ENCODE data around the gene GTF2IRD1.
"Not testable (repeated sequence)": the region's sequence is repeated elsewhere in the genome, so short reads cannot be mapped to it uniquely, and the experiment has no call there.

Gene GTF2IRD1

GRCh38 chr7:74479961-74480829 lies 26.5 kb downstream of the GTF2IRD1 start:
- no peaks in the 10 kb centered on the region for H3K9me3 ChIP-seq (ENCODE audit: control insufficient read depth, low read length)
- DNase-seq, result no peak
- no peaks in the 10 kb centered on the region for H3K4me1 ChIP-seq (ENCODE audit: control insufficient read depth, insufficient read depth, low read length, poor library complexity, severe bottlenecking)
- no peak overlapping the region for H3K4me3 ChIP-seq (ENCODE audit: insufficient read depth, low read depth, low read length, poor library complexity, severe bottlenecking)
- H3K36me3 ChIP-seq (ENCODE audit: control insufficient read depth, insufficient read depth, low read length), result no peaks in the 10 kb centered on the region
- no peak overlapping the region for H3K27ac ChIP-seq (ENCODE audit: insufficient read depth, low read length, poor library complexity, severe bottlenecking)
- no peaks in the 10 kb centered on the region for H3K27me3 ChIP-seq (replicated peaks; ENCODE audit: control insufficient read depth, insufficient read depth, low read length, poor library complexity, severe bottlenecking)

- no peak for DNase-seq
- Histone ChIP-seq H3K36me3 (ENCODE audit: control insufficient read depth, insufficient read depth, low read length) (no peaks in the 10 kb centered on the region), H3K4me3 (ENCODE audit: insufficient read depth, low read depth, low read length, poor library complexity, severe bottlenecking) (no peak overlapping the region), H3K27ac (ENCODE audit: insufficient read depth, low read length, poor library complexity, severe bottlenecking) (no peak overlapping the region), H3K4me1 (ENCODE audit: control insufficient read depth, insufficient read depth, low read length, poor library complexity, severe bottlenecking) (no peaks in the 10 kb centered on the region), H3K9me3 (ENCODE audit: control insufficient read depth, low read length) (no peaks in the 10 kb centered on the region), H3K27me3 (replicated peaks; ENCODE audit: control insufficient read depth, insufficient read depth, low read length, poor library complexity, severe bottlenecking) (no peaks in the 10 kb centered on the region)
Measured at GRCh38 chr7:74480861-74481417, 27.2 kb downstream of the GTF2IRD1 start.

- H3K27ac ChIP-seq (ENCODE audit: insufficient read depth, low read length, poor library complexity, severe bottlenecking), result no peak overlapping the region
- DNase-seq, result no peak
Measured at GRCh38 chr7:74481458-74482196, 27.9 kb downstream of the GTF2IRD1 start.

GRCh38 chr7:74482197-74482467 lies 28.4 kb downstream of the GTF2IRD1 start:
- no peak for DNase-seq
- no peak overlapping the region for H3K27ac ChIP-seq (ENCODE audit: insufficient read depth, low read length, poor library complexity, severe bottlenecking)
- H3K4me3 ChIP-seq (ENCODE audit: insufficient read depth, low read depth, low read length, poor library complexity, severe bottlenecking), result no peak overlapping the region
- H3K4me1 ChIP-seq (ENCODE audit: control insufficient read depth, insufficient read depth, low read length, poor library complexity, severe bottlenecking), result no peaks in the 10 kb centered on the region
- no peaks in the 10 kb centered on the region for H3K36me3 ChIP-seq (ENCODE audit: control insufficient read depth, insufficient read depth, low read length)
- no peaks in the 10 kb centered on the region for H3K9me3 ChIP-seq (ENCODE audit: control insufficient read depth, low read length)
- H3K27me3 ChIP-seq (replicated peaks; ENCODE audit: control insufficient read depth, insufficient read depth, low read length, poor library complexity, severe bottlenecking), result no peaks in the 10 kb centered on the region

More at GRCh38 chr7:74481458-74482196, 27.9 kb downstream of the GTF2IRD1 start:
- Histone ChIP-seq H3K4me3 (ENCODE audit: insufficient read depth, low read depth, low read length, poor library complexity, severe bottlenecking) (no peak overlapping the region), H3K27me3 (replicated peaks; ENCODE audit: control insufficient read depth, insufficient read depth, low read length, poor library complexity, severe bottlenecking) (no peaks in the 10 kb centered on the region), H3K36me3 (ENCODE audit: control insufficient read depth, insufficient read depth, low read length) (no peaks in the 10 kb centered on the region), H3K4me1 (ENCODE audit: control insufficient read depth, insufficient read depth, low read length, poor library complexity, severe bottlenecking) (no peaks in the 10 kb centered on the region), H3K9me3 (ENCODE audit: control insufficient read depth, low read length) (no peaks in the 10 kb centered on the region)

GRCh38 chr7:74482629-74483401 lies 29.1 kb downstream of the GTF2IRD1 start:
- Histone ChIP-seq H3K4me3 (ENCODE audit: insufficient read depth, low read depth, low read length, poor library complexity, severe bottlenecking) (no peak overlapping the region), H3K4me1 (ENCODE audit: control insufficient read depth, insufficient read depth, low read length, poor library complexity, severe bottlenecking) (no peaks in the 10 kb centered on the region), H3K36me3 (ENCODE audit: control insufficient read depth, insufficient read depth, low read length) (no peaks in the 10 kb centered on the region), H3K27me3 (replicated peaks; ENCODE audit: control insufficient read depth, insufficient read depth, low read length, poor library complexity, severe bottlenecking) (no peaks in the 10 kb centered on the region), H3K9me3 (ENCODE audit: control insufficient read depth, low read length) (no peaks in the 10 kb centered on the region), H3K27ac (ENCODE audit: insufficient read depth, low read length, poor library complexity, severe bottlenecking) (no peak overlapping the region)
- no peak for DNase-seq

GRCh38 chr7:74483402-74484336 lies 30.0 kb downstream of the GTF2IRD1 start:
- no peak overlapping the region for H3K27ac ChIP-seq (ENCODE audit: insufficient read depth, low read length, poor library complexity, severe bottlenecking)
- H3K4me3 ChIP-seq (ENCODE audit: insufficient read depth, low read depth, low read length, poor library complexity, severe bottlenecking), result no peak overlapping the region
- H3K4me1 ChIP-seq (ENCODE audit: control insufficient read depth, insufficient read depth, low read length, poor library complexity, severe bottlenecking), result no peaks in the 10 kb centered on the region
- H3K36me3 ChIP-seq (ENCODE audit: control insufficient read depth, insufficient read depth, low read length), result no peaks in the 10 kb centered on the region
- no peak for DNase-seq
- no peaks in the 10 kb centered on the region for H3K27me3 ChIP-seq (replicated peaks; ENCODE audit: control insufficient read depth, insufficient read depth, low read length, poor library complexity, severe bottlenecking)
- H3K9me3 ChIP-seq (ENCODE audit: control insufficient read depth, low read length), result no peaks in the 10 kb centered on the region

- Histone ChIP-seq H3K36me3 (ENCODE audit: control insufficient read depth, insufficient read depth, low read length) (no peaks in the 10 kb centered on the region), H3K27me3 (replicated peaks; ENCODE audit: control insufficient read depth, insufficient read depth, low read length, poor library complexity, severe bottlenecking) (no peaks in the 10 kb centered on the region), H3K4me1 (ENCODE audit: control insufficient read depth, insufficient read depth, low read length, poor library complexity, severe bottlenecking) (no peaks in the 10 kb centered on the region), H3K9me3 (ENCODE audit: control insufficient read depth, low read length) (no peaks in the 10 kb centered on the region), H3K4me3 (ENCODE audit: insufficient read depth, low read depth, low read length, poor library complexity, severe bottlenecking) (no peak overlapping the region), H3K27ac (ENCODE audit: insufficient read depth, low read length, poor library complexity, severe bottlenecking) (no peak overlapping the region)
- no peak for DNase-seq
Measured at GRCh38 chr7:74485611-74486010, 31.9 kb downstream of the GTF2IRD1 start.

GRCh38 chr7:74488518-74489030 lies 34.9 kb downstream of the GTF2IRD1 start:
- H3K4me1 ChIP-seq (ENCODE audit: control insufficient read depth, insufficient read depth, low read length, poor library complexity, severe bottlenecking); H3K36me3 ChIP-seq (ENCODE audit: control insufficient read depth, insufficient read depth, low read length); DNase-seq; H3K4me3 ChIP-seq (ENCODE audit: insufficient read depth, low read depth, low read length, poor library complexity, severe bottlenecking); H3K9me3 ChIP-seq (ENCODE audit: control insufficient read depth, low read length); H3K27ac ChIP-seq (ENCODE audit: insufficient read depth, low read length, poor library complexity, severe bottlenecking); H3K27me3 ChIP-seq (replicated peaks; ENCODE audit: control insufficient read depth, insufficient read depth, low read length, poor library complexity, severe bottlenecking): not testable (repeated sequence)
